Uterus (tissue), 4 donors: ENCODE results near the gene LPP. TPM values are rescaled to one million over a fixed set of nuclear protein-coding genes. Genes with fewer than 3 reads are reported as not detected.

Experiments
- DNase-seq, 2 donors: peaks; one replicate each; pipeline ENCODE4 v3.0.0-alpha.2; 2019 to 2020
- H3K27ac ChIP-seq, 2 donors: fragments of 200-600 bp; sonication (generic); 1 replicate in 1 of 2; 2 replicates in 1 of 2; pipeline ENCODE4 v1.5.1; 2016 to 2018
- H3K27me3 ChIP-seq, 2 donors: fragments of 200-600 bp; sonication (generic); one replicate each; pipeline ENCODE4 v1.5.1; 2018 to 2019; ENCODE audit warnings: control low read depth in 1 of 2
- H3K36me3 ChIP-seq, 2 donors: fragments of 200-600 bp; sonication (generic); one replicate each; pipeline ENCODE4 v1.5.1; 2019; ENCODE audit warnings: control low read depth in 1 of 2
- H3K4me1 ChIP-seq, 2 donors: fragments of 200-600 bp; sonication (generic); one replicate each; pipeline ENCODE4 v1.5.1; 2018 to 2019; ENCODE audit warnings: control low read depth in 1 of 2
- H3K4me3 ChIP-seq, 2 donors: fragments of 200-600 bp; sonication (generic); 1 replicate in 1 of 2; 2 replicates in 1 of 2; pipeline ENCODE4 v1.5.1; 2018 to 2019; ENCODE audit warnings: mild to moderate bottlenecking in 1 of 2
- H3K9me3 ChIP-seq, 2 donors: fragments of 200-600 bp; sonication (generic); one replicate each; pipeline ENCODE4 v1.5.1; 2019; ENCODE audit warnings: control low read depth in 1 of 2
- POLR2A ChIP-seq, 2 donors: fragments of 450-650 bp; IDR thresholded peaks; one replicate each; pipeline ENCODE4 v1.6.1; 2016; ENCODE audit warnings: antibody characterized with exemption in 2 of 2, mild to moderate bottlenecking in 1 of 2, moderate library complexity in 1 of 2
- intact Hi-C: fragments of 100-400 bp; cut with DNase I; formaldehyde crosslinking; loops from one replicate; pipeline ENCODE4 v1.15.1; 2023; ENCODE audit warnings: low total_unique reads
- total RNA-seq, 4 donors: library from RNA; depleted of rRNA in 3 of 4; stranded (reverse); fragments of >200 nt in 3 of 4; gene quantifications; one replicate each; pipeline versions ENCODE4 v1.1.0 to v1.2.4, GENCODE V29; 2014 to 2023
- TF ChIP-seq, protein P1 (sequence below), 4 experiments: fragments of 200-600 bp in 2 of 4; fragments of 450-650 bp in 2 of 4; sonication (generic) in 2 of 4; IDR thresholded peaks; one replicate each; pipeline ENCODE4 v1.5.1; 2016 to 2019; ENCODE audit warnings: antibody characterized with exemption in 4 of 4, mild to moderate bottlenecking in 2 of 4, moderate library complexity in 1 of 4
- donor health status: DM: yes; HTN: yes; CAD: no.

LPP gene
- total RNA-seq, 4 donors from 2014 or later: 180 to 1,374 (median 712) TPM

DNA sequence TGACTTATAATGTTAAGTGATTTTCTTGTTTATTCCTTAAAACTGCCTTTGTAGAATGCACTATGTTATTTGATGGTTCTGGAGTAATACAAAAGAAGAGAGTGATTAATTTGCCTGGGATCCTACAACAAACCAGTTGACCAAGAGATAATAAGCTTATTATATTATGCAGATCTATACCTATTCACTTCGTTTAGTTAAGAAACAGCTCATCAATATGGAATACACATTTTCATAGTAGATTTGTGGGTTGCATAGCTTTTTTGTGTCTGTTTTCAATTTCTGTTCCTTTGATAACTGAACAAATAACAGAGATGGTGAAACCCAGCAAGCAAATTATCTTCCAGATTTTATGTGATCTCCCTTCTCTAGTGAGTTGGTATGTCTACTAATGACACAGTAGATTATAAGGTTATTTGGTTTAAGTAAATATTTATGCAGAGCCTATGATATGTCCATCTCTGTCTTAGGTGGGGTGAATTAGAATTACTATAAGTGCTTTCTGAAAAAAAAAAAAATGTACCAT, 574.5 kb downstream of the LPP start:
- intact Hi-C loops: no loop called here
- no peak for DNase-seq
- no peaks in the 10 kb centered on the region for H3K4me1 ChIP-seq
- H3K9me3 ChIP-seq: no peaks in the 10 kb centered on the region
- H3K27me3 ChIP-seq: no peaks in the 10 kb centered on the region
- no peak overlapping the region for H3K27ac ChIP-seq
- no peak overlapping the region for H3K4me3 ChIP-seq
- TF ChIP-seq, protein P1, sequence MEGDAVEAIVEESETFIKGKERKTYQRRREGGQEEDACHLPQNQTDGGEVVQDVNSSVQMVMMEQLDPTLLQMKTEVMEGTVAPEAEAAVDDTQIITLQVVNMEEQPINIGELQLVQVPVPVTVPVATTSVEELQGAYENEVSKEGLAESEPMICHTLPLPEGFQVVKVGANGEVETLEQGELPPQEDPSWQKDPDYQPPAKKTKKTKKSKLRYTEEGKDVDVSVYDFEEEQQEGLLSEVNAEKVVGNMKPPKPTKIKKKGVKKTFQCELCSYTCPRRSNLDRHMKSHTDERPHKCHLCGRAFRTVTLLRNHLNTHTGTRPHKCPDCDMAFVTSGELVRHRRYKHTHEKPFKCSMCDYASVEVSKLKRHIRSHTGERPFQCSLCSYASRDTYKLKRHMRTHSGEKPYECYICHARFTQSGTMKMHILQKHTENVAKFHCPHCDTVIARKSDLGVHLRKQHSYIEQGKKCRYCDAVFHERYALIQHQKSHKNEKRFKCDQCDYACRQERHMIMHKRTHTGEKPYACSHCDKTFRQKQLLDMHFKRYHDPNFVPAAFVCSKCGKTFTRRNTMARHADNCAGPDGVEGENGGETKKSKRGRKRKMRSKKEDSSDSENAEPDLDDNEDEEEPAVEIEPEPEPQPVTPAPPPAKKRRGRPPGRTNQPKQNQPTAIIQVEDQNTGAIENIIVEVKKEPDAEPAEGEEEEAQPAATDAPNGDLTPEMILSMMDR (IDR thresholded peaks at IDR 0.05): no peak
- TF ChIP-seq POLR2A (IDR thresholded peaks at IDR 0.05): no peak
- H3K36me3 ChIP-seq: no peaks in the 10 kb centered on the region

DNA sequence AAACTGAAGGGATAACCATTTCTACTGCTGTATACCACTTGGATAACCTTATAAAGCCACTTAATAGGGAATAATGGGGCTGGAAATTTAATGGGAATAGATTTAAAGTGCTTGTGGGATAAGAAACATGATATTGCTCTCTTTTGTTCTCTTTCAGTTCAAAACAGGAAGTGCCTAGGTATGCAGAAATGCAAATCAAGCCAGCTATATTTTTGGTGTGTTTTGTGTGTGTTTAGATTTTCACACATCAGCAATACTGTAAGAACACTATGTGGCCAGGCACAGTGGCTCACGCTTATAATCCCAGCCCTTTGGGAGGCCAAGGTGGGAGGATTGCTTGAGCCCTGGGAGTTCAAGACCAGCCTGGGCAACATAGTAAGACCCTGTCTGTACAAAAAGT, 575.5 kb downstream of the LPP start:
- Histone ChIP-seq H3K27me3 (no peaks in the 10 kb centered on the region), H3K4me1 (no peaks in the 10 kb centered on the region), H3K4me3 (no peak overlapping the region), H3K36me3 (no peaks in the 10 kb centered on the region), H3K27ac (no peak overlapping the region), H3K9me3 (no peaks in the 10 kb centered on the region)
- no peak for DNase-seq
- TF ChIP-seq POLR2A (IDR thresholded peaks at IDR 0.05): no peak
- TF ChIP-seq, protein P1 (IDR thresholded peaks at IDR 0.05): no peak
- intact Hi-C loops: no loop called here

DNA sequence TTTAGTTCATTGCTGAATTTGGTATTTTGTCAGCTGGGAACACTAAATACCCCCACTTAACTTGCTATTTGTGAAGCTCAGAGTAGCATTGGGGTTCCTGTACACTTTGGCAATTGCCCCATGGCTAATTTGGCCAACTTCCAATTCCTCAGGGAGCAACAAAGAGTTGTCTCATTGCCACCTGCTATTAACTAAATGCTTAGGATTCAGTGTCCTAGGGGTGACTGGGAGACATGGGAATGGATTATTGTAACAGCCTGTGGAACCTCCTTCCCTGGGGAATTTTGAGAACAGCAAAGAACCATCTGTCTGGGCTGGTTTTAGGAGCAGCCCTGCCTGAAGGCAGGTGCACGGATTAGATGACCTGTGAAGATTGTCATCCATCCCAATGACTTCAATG, 580.4 kb downstream of the LPP start:
- Histone ChIP-seq H3K36me3 (no peaks in the 10 kb centered on the region), H3K9me3 (no peaks in the 10 kb centered on the region), H3K4me1 (no peaks in the 10 kb centered on the region), H3K27me3 (no peaks in the 10 kb centered on the region), H3K27ac (no peak overlapping the region), H3K4me3 (no peak overlapping the region)
- DNase-seq: no peak
- intact Hi-C loops: no loop called here
- TF ChIP-seq, protein P1 (IDR thresholded peaks at IDR 0.05): no peak
- no peak for TF ChIP-seq POLR2A (IDR thresholded peaks at IDR 0.05)

DNA sequence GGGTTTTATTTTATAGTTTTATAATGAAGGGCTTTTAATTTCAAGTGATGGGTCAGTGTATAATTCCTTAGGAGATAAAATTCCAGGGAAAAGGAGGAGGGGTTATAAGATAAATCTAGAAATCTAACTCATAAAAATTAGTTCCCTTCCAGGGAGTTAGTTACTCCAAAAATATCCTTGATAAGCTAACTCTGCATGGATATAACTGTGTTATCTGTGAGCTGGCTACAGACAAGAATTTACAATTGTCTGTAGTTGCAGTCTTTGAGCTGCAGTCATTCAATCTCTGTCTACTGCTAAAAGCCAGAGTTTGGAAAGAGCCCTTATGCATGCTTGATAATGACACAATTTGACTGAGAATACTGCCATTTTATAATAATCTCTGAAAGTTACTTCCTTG, 585.6 kb downstream of the LPP start:
- no peaks in the 10 kb centered on the region for H3K27me3 ChIP-seq
- no peak for DNase-seq
- TF ChIP-seq, protein P1 (IDR thresholded peaks at IDR 0.05): no peak
- TF ChIP-seq POLR2A (IDR thresholded peaks at IDR 0.05): no peak
- no peaks in the 10 kb centered on the region for H3K9me3 ChIP-seq
- no peak overlapping the region for H3K4me3 ChIP-seq
- no peaks in the 10 kb centered on the region for H3K36me3 ChIP-seq
- no peaks in the 10 kb centered on the region for H3K4me1 ChIP-seq
- intact Hi-C loops: no loop called here
- H3K27ac ChIP-seq: no peak overlapping the region

DNA sequence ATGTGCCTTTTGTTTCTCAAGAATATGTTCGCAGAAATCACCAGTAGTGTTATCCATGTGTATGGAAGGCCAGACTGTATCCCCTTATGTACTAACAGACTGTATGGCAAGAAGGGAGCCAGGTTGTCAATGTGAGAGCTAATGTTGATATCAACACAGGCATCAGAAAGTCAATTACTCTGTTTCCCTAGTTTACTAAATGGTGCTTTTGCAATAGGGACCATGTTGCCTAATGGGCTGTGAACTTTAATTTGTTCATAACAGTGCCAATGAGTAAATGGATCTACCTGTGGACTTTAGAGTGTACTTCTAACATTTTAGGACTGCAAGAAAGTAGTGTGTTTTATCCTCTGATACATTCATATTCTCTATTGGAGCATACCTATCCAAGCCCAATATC, 586.1 kb downstream of the LPP start:
- intact Hi-C loops: no loop called here
- TF ChIP-seq, protein P1 (IDR thresholded peaks at IDR 0.05): no peak
- no peak for TF ChIP-seq POLR2A (IDR thresholded peaks at IDR 0.05)
- no peaks in the 10 kb centered on the region for H3K36me3 ChIP-seq

More for the DNA sequence above, 586.1 kb downstream of the LPP start:
- DNase-seq: no peak
- Histone ChIP-seq H3K27me3 (no peaks in the 10 kb centered on the region), H3K9me3 (no peaks in the 10 kb centered on the region), H3K4me3 (no peak overlapping the region), H3K4me1 (no peaks in the 10 kb centered on the region), H3K27ac (no peak overlapping the region)
